A549 treated with ZK216348 at 1 μM for 4 hours (cell line): ENCODE measurements around the gene SIMC1. TPM values are rescaled to one million over a fixed set of nuclear protein-coding genes. Genes with fewer than 3 reads are reported as not detected.

Source experiments
- total RNA-seq: library from RNA; stranded (reverse); fragments of 200-300 nt; extraction: Qiagen RNA extraction; gene quantifications from 5 replicates; pipeline ENCODE4 v1.2.3, GENCODE V29; 2022; ENCODE audit warnings: low read depth

SIMC1 gene
- 10.9 to 14.9 TPM (median 13.5 TPM) in 5 replicates for total RNA-seq

DNA sequence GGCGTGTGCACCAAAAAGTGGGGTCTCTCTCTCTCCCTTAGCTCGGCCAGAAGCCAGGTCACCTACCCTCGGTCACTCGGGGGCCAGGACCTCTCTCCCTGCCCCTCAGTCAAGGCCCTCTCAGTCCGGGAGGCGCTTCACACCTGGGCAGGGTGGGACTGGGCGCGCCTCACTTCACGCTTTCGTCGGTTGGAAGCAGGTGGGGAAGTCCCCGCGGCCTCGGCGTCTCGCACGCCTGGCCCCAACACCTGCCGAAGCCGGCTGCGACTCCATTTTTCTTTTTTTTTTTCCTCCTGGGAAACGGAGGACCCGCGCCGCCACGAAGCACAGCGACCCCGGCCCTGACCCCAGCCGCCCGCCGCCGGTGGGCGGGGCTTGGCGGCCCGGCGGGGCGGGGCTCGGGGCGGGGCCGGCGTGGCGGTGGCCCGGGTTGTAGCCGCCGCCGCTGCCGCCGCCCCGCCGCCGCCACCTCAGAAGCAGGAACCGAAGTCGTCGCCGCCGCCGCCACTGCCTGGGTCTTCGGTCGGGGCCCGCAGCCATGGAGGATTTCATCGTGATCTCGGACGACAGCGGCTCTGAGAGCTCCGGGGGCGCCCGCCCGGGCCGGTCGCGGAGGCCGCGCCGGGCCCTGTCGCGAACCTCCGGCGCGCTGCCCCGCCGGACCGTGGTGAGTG, at the start of gene SIMC1:
Gene SIMC1, plus strand, starts transcription at position 454 of the 674 bp plus-strand sequence. Its CDS starts 85 bp downstream, at position 539.

DNA sequence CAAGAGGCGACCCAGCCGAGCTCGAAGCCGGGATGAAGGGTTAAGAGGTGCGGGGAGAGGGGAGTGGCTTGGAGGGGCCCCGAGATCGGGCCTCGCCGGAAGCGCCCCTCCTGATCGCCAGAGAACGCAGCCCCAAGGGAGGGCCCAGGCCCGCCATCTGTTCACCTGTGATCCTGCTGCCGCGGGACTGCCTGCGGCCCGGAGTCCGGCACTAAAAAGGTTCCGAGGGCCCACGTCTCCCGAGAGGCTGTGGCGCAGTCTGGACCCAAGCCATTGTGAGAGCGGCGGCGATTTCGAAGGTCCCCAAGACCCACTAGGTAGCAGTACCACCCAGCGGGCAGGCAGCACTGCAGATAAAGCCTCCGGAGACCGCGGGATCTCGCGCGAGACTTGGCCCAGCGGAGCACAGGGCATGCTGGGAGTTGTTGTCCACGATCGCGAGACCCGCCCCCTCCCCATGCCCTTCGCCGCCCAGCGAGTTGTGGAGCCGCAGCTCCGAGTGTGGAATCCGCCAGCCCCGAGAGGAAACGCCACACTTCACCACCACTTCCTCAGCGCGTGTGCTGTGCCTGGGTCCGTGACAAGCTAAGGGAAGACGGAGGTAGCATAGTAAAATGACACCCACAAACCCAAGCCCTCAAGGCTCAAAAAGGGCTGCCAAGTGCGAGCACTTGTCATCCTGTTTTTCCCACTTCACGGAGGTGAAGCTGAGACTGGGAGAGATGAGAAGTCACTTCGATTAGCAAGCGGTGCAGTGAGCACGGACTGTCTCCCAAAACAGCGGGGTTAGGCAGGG, 123.4 kb downstream of the SIMC1 start, which contains the start of gene KIAA1191:
Gene KIAA1191, minus strand, starts transcription at position 328 of the 796 bp plus-strand sequence. CDS start 2,256 bp downstream, outside the sequence.

DNA sequence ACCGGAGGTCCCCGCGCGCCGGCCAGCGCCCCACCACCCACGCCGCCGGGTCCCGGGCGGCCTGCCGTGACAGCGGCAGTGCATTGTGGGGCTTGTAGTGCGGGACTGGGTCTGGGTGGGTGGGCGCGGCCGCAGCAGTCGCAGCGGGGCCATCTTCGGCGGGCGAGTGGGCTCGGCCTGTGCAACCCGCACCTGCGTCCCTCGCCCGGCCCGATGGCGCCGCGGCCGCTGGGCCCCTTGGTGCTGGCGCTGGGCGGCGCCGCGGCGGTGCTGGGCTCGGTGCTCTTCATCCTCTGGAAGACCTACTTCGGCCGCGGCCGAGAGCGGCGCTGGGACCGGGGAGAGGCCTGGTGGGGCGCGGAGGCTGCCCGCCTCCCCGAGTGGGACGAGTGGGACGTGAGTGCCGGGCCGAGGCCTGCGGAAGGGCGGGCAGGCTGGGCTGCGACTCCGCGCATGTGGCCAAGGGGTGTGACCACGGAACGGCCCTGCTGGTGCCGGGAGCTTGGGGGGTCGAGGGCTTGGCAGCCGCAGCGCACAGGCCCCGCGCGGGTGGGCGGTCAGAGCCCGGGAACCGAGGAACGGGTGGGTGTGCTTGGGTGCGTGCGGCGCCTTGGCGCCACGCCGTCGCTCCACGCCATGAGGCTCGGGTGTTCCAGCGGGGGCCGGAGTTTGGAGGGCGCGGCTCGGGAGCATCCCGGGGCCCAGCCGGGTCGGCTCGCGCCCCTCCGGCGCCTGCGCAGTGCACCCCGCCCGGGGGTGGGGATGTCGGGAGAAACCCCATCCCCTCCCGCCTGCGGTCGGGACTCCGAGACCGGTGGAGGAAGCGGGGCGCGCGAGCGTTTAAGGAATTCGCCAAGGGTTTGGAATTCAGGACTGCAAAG, 127.4 kb downstream of the SIMC1 start, which contains the start of gene ARL10:
Gene ARL10, plus strand, starts transcription at position 137 of the 881 bp plus-strand sequence. Its CDS starts 77 bp downstream, at position 214.

DNA sequence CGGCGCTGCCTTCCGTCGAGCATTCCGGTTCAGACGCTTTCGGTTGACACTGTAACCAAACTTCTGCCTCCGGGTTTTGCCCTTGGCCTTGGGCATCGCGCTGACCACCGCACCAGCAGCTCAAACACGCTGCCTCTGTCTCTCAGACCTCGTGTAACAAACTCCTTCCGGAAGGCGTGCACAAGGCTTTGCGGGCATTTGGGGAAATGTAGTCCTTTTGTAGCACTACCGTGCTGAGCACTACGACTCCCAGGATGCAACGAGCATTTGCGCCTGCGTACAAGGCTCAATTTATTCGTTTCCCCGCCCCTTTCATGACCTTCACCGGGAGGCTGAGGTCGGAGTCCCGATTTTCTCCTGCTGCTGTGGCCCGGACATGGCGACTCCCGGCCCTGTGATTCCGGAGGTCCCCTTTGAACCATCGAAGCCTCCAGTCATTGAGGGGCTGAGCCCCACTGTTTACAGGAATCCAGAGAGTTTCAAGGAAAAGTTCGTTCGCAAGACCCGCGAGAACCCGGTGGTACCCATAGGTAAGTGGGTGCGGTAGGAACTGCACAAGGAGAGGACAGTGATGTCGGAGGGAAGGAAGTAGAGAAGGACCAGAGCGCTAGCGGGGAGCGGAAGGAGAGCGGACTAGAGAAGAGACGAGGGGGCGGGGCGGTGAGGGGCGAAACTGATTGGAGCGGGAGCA, 150.4 kb downstream of the SIMC1 start, which contains the start of the genes HIGD2A and NOP16:
Gene HIGD2A, plus strand, starts transcription at position 308 of the 691 bp plus-strand sequence. Its CDS starts 69 bp downstream, at position 377.
Gene NOP16, minus strand, starts transcription at position 155 of the 691 bp plus-strand sequence. Its CDS starts 59 bp downstream, at position 96.

Other genes with a start within 250 kb of the SIMC1 start
- gene KIAA1191, start 123.3 kb downstream of the SIMC1 start, total RNA-seq = 63.5 to 87.1 TPM (median 76.1 TPM) in 5 replicates
- gene ARL10, start 127.1 kb downstream of the SIMC1 start, total RNA-seq = 0.02 to 1.2 TPM (median 0.10 TPM) in 5 replicates
- gene NOP16, start 150.2 kb downstream of the SIMC1 start, total RNA-seq = 109 to 138 TPM (median 126 TPM) in 5 replicates
- 227 to 279 TPM (median 258 TPM) in 5 replicates for gene HIGD2A, start 150.3 kb downstream of the SIMC1 start, total RNA-seq
- gene CLTB, start 178.1 kb downstream of the SIMC1 start, total RNA-seq = 75.3 to 132 TPM (median 128 TPM) in 5 replicates
- gene FAF2, start 210.0 kb downstream of the SIMC1 start, total RNA-seq = 44.2 to 53.4 TPM (median 47.5 TPM) in 5 replicates